ENCODE data around the gene IGSF21.

- no peak for TF ChIP-seq CTCF (IDR thresholded peaks at IDR 0.05)
- TF ChIP-seq EZH2 (IDR thresholded peaks at IDR 0.05; ENCODE audit: borderline replicate concordance, insufficient read depth, low read depth, low read length, poor library complexity, severe bottlenecking) = no peak
Measured at GRCh38 chr1:18183533-18183932, 75.9 kb downstream of the IGSF21 start.
